OCI-LY1 (cell line): ENCODE measurements around the gene MNX1.

Experiments used
- EZH2 ChIP-seq: fragments of 200-600 bp; sonication (generic), shearing (Covaris generic); IDR thresholded peaks from 2 replicates; pipeline ENCODE4 v1.8.0; 2017; ENCODE audit warnings: borderline replicate concordance, mixed run types, mild to moderate bottlenecking, antibody characterized with exemption, low read length, moderate library complexity, mixed read lengths
- TF ChIP-seq, protein P1 (sequence below): fragments of 200-600 bp; sonication (generic), shearing (Covaris generic); IDR thresholded peaks from 2 replicates; pipeline ENCODE4 v1.5.1; 2017; ENCODE audit warnings: mild to moderate bottlenecking, antibody characterized with exemption, low read length, moderate library complexity, mixed read lengths

DNA sequence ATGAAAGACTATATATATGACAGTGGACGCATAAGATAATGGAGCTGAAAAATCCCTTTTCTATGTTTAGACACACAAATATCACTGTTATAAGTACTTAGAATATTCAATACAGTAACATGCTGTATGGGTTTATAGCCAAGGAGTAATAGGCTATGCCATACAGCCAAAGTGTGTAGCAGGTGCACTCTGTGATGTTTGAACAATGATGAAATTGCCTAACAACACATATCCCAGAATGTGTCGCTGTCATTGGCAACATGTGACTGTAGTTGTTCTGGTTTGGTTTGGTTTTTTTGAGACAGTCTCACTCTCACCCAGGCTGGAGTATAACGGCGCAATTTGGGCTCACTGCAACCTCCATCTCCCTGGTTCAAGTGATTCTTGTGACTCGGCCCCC lies 34.8 kb downstream of the MNX1 start:
- TF ChIP-seq, protein P1, sequence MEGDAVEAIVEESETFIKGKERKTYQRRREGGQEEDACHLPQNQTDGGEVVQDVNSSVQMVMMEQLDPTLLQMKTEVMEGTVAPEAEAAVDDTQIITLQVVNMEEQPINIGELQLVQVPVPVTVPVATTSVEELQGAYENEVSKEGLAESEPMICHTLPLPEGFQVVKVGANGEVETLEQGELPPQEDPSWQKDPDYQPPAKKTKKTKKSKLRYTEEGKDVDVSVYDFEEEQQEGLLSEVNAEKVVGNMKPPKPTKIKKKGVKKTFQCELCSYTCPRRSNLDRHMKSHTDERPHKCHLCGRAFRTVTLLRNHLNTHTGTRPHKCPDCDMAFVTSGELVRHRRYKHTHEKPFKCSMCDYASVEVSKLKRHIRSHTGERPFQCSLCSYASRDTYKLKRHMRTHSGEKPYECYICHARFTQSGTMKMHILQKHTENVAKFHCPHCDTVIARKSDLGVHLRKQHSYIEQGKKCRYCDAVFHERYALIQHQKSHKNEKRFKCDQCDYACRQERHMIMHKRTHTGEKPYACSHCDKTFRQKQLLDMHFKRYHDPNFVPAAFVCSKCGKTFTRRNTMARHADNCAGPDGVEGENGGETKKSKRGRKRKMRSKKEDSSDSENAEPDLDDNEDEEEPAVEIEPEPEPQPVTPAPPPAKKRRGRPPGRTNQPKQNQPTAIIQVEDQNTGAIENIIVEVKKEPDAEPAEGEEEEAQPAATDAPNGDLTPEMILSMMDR, result no peak
- no peak for TF ChIP-seq EZH2
